ENCODE measurements around the gene DVL1. TPM values are rescaled to one million over a fixed set of nuclear protein-coding genes. Genes with fewer than 3 reads are reported as not detected.

DVL1 gene
- total RNA-seq, 1 experiment from 2014 or later = 91.4 TPM

- Mint-ChIP-seq H3K27ac (no peak overlapping the region), H3K4me1 (no peaks in the 10 kb centered on the region), H3K4me3 (no peak overlapping the region), H3K36me3 (peaks cover 93% of the 10 kb centered on the region), H3K9me3 (no peaks in the 10 kb centered on the region), H3K27me3 (ENCODE audit: low read depth) (no peaks in the 10 kb centered on the region)
- DNase-seq (ENCODE audit: low spot score) (no peak), ATAC-seq (no peak)
- POLR2A ChIA-PET = no interaction called here
- CTCF ChIA-PET = no interaction called here
- TF ChIP-seq ESRRA (CRISPR knock-in tag; IDR thresholded peaks at IDR 0.05; ENCODE audit: borderline replicate concordance) (no peak), HMGXB4 (CRISPR knock-in tag; IDR thresholded peaks at IDR 0.05) (no peak), SMAD4 (CRISPR knock-in tag; IDR thresholded peaks at IDR 0.05) (no peak), ATF1 (CRISPR knock-in tag; IDR thresholded peaks at IDR 0.05) (no peak), E2F1 (CRISPR knock-in tag; IDR thresholded peaks at IDR 0.05) (no peak), IRF1 (CRISPR knock-in tag; IDR thresholded peaks at IDR 0.05) (no peak), GTF2I (CRISPR knock-in tag; conservative IDR thresholded peaks at IDR 0.05) (no peak), CREM (CRISPR knock-in tag; IDR thresholded peaks at IDR 0.05) (no peak), TEAD4 (CRISPR knock-in tag; IDR thresholded peaks at IDR 0.05) (no peak), NFYB (CRISPR knock-in tag; conservative IDR thresholded peaks at IDR 0.05; ENCODE audit: low read depth) (no peak), SOX15 (CRISPR knock-in tag; IDR thresholded peaks at IDR 0.05) (no peak), E2F4 (CRISPR knock-in tag; IDR thresholded peaks at IDR 0.05; ENCODE audit: borderline replicate concordance, low read depth) (no peak), PRDM15 (CRISPR knock-in tag; IDR thresholded peaks at IDR 0.05) (no peak)
Observed at GRCh38 chr1:1391225-1391624, 42.0 kb upstream of the DVL1 start.

- Mint-ChIP-seq H3K4me3 (no peak overlapping the region), H3K4me1 (no peaks in the 10 kb centered on the region), H3K36me3 (peaks cover 96% of the 10 kb centered on the region), H3K27me3 (ENCODE audit: low read depth) (no peaks in the 10 kb centered on the region), H3K27ac (no peak overlapping the region), H3K9me3 (no peaks in the 10 kb centered on the region)
- TF ChIP-seq ATF3 (CRISPR knock-in tag; conservative IDR thresholded peaks at IDR 0.05) (no peak), ZNF317 (CRISPR knock-in tag; IDR thresholded peaks at IDR 0.05; ENCODE audit: borderline replicate concordance, low read depth) (no peak)
- ATAC-seq (no peak), DNase-seq (ENCODE audit: low spot score) (no peak)
- POLR2A ChIA-PET = no interaction called here
- CTCF ChIA-PET = no interaction called here
Observed at GRCh38 chr1:1390675-1391074, 41.5 kb upstream of the DVL1 start.

All from WTC11 (cell line).